ENCODE results near the gene TMEM167B.

DNA sequence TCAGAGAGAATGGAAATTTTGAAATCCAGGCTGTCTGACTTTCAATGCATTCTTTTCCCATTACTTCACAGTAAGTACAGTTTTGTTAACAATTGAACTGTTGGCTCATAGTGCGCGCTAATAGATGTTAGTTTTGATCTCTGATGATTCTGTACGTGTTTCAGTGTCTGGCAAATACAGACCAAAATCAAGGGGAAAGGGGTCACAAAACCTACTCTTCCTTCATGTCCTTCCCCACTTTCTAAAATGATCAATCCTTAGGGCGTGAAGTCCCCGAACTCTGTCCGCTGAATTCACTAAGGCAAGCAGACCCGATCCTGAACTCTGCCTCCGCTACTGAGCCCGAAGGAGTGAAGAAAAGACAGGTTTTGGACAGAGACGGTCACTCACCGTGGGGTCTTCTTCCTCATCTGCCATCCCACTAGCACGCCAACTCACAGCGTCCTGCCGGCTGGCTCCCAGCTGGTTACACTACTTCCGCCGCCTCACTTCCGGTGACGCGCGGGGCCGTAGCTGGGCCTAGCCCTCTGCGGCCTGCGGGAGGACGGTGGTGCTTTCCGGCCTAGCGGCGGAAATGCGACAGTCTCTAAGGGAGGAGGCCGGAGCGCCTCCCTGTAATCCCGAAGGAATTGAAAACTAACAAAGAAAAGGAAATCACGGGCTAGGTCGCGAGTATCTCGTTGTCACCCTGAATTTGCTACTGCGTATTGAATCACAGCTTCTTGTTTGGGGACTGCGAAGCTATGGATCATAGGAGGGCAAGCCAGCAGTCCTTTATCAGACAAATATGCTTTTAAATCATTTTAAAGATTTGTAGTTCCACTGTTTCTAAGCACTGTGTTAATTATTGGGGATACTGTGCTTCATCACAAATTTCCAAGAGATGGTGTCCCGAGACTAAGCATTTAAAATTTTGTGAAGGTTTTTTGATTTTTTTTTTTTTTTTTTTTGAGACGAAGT is 14.8 kb upstream of the TMEM167B start, which contains the start of gene TAF13:
- TF ChIP-seq, protein P1, sequence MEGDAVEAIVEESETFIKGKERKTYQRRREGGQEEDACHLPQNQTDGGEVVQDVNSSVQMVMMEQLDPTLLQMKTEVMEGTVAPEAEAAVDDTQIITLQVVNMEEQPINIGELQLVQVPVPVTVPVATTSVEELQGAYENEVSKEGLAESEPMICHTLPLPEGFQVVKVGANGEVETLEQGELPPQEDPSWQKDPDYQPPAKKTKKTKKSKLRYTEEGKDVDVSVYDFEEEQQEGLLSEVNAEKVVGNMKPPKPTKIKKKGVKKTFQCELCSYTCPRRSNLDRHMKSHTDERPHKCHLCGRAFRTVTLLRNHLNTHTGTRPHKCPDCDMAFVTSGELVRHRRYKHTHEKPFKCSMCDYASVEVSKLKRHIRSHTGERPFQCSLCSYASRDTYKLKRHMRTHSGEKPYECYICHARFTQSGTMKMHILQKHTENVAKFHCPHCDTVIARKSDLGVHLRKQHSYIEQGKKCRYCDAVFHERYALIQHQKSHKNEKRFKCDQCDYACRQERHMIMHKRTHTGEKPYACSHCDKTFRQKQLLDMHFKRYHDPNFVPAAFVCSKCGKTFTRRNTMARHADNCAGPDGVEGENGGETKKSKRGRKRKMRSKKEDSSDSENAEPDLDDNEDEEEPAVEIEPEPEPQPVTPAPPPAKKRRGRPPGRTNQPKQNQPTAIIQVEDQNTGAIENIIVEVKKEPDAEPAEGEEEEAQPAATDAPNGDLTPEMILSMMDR (IDR thresholded peaks at IDR 0.05; ENCODE audit: insufficient read depth, low read length) = no peak
- TF ChIP-seq POLR2AphosphoS5 (IDR thresholded peaks at IDR 0.05; ENCODE audit: low read depth) = peak; percentile 90
- TF ChIP-seq, protein P2, sequence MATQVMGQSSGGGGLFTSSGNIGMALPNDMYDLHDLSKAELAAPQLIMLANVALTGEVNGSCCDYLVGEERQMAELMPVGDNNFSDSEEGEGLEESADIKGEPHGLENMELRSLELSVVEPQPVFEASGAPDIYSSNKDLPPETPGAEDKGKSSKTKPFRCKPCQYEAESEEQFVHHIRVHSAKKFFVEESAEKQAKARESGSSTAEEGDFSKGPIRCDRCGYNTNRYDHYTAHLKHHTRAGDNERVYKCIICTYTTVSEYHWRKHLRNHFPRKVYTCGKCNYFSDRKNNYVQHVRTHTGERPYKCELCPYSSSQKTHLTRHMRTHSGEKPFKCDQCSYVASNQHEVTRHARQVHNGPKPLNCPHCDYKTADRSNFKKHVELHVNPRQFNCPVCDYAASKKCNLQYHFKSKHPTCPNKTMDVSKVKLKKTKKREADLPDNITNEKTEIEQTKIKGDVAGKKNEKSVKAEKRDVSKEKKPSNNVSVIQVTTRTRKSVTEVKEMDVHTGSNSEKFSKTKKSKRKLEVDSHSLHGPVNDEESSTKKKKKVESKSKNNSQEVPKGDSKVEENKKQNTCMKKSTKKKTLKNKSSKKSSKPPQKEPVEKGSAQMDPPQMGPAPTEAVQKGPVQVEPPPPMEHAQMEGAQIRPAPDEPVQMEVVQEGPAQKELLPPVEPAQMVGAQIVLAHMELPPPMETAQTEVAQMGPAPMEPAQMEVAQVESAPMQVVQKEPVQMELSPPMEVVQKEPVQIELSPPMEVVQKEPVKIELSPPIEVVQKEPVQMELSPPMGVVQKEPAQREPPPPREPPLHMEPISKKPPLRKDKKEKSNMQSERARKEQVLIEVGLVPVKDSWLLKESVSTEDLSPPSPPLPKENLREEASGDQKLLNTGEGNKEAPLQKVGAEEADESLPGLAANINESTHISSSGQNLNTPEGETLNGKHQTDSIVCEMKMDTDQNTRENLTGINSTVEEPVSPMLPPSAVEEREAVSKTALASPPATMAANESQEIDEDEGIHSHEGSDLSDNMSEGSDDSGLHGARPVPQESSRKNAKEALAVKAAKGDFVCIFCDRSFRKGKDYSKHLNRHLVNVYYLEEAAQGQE (IDR thresholded peaks at IDR 0.05; ENCODE audit: insufficient replicate concordance, low read depth) = peak; percentile 48

Data from HL-60 (cell line).